ENCODE results near the gene PLEKHB1. TPM values are rescaled to one million over a fixed set of nuclear protein-coding genes. Genes with fewer than 3 reads are reported as not detected.

Gene PLEKHB1
- total and polyA plus RNA-seq, 9 donors, result 1.4 to 41.6 (median 8.3) TPM

- no peaks in the 10 kb centered on the region for H3K9me3 ChIP-seq
- TF ChIP-seq POLR2A (IDR thresholded peaks at IDR 0.05) (no peak), EP300 (IDR thresholded peaks at IDR 0.05) (no peak), CTCF (IDR thresholded peaks at IDR 0.05) (no peak)
- peaks cover 2% of the 10 kb centered on the region for H3K4me1 ChIP-seq (ENCODE audit: insufficient read depth)
- no peak for DNase-seq
- H3K27ac ChIP-seq, result no peak overlapping the region
- intact Hi-C loops (cut with DNase I), result no loop called here
- no peaks in the 10 kb centered on the region for H3K27me3 ChIP-seq
- no peak overlapping the region for H3K4me3 ChIP-seq
- no peaks in the 10 kb centered on the region for H3K36me3 ChIP-seq
- 62 to 73% (median 64%) methylated on average over 8 of the region's 8 CpGs for WGBS, 3 donors
Observed at GRCh38 chr11:73648571-73649046, 2.2 kb downstream of the PLEKHB1 start.

- DNase-seq, result no peak
- no peaks in the 10 kb centered on the region for H3K27me3 ChIP-seq
- intact Hi-C loops (cut with DNase I), result no loop called here
- H3K4me3 ChIP-seq, result no peak overlapping the region
- peaks cover 2% of the 10 kb centered on the region for H3K4me1 ChIP-seq (ENCODE audit: insufficient read depth)
- TF ChIP-seq POLR2A (IDR thresholded peaks at IDR 0.05), result no peak
- TF ChIP-seq CTCF (IDR thresholded peaks at IDR 0.05), result no peak
- no peak for TF ChIP-seq EP300 (IDR thresholded peaks at IDR 0.05)
- no peaks in the 10 kb centered on the region for H3K36me3 ChIP-seq
- no peak overlapping the region for H3K27ac ChIP-seq
- H3K9me3 ChIP-seq, result no peaks in the 10 kb centered on the region
- 64 to 74% (median 67%) methylated on average over 9 of the region's 9 CpGs for WGBS, 3 donors
Observed at GRCh38 chr11:73649206-73649605, 2.8 kb downstream of the PLEKHB1 start.

- no peak for DNase-seq
- H3K27me3 ChIP-seq, result no peaks in the 10 kb centered on the region
- no peak overlapping the region for H3K27ac ChIP-seq
- 91 to 93% (median 92%) methylated on average over 14 of the region's 14 CpGs for WGBS, 3 donors
- no peak overlapping the region for H3K4me3 ChIP-seq
- intact Hi-C loops (cut with DNase I), result no loop called here
- no peaks in the 10 kb centered on the region for H3K9me3 ChIP-seq
- TF ChIP-seq CTCF (IDR thresholded peaks at IDR 0.05) (no peak), EP300 (IDR thresholded peaks at IDR 0.05) (no peak)
- H3K4me1 ChIP-seq (ENCODE audit: insufficient read depth), result peaks cover 2% of the 10 kb centered on the region
- no peaks in the 10 kb centered on the region for H3K36me3 ChIP-seq
Observed at GRCh38 chr11:73650400-73650799, 4.0 kb downstream of the PLEKHB1 start.

- no peak overlapping the region for H3K4me3 ChIP-seq
- no peaks in the 10 kb centered on the region for H3K9me3 ChIP-seq
- TF ChIP-seq POLR2A (IDR thresholded peaks at IDR 0.05), result no peak
- TF ChIP-seq CTCF (IDR thresholded peaks at IDR 0.05), result no peak
- TF ChIP-seq EP300 (IDR thresholded peaks at IDR 0.05), result no peak
- intact Hi-C loops (cut with DNase I), result no loop called here
- no peaks in the 10 kb centered on the region for H3K36me3 ChIP-seq
- no peaks in the 10 kb centered on the region for H3K27me3 ChIP-seq
- H3K27ac ChIP-seq, result no peak overlapping the region
- no peaks in the 10 kb centered on the region for H3K4me1 ChIP-seq (ENCODE audit: insufficient read depth)
- 93 to 100% (median 95%) methylated on average over 5 of the region's 5 CpGs for WGBS, 3 donors
- DNase-seq, result no peak
Observed at GRCh38 chr11:73651252-73651651, 4.9 kb downstream of the PLEKHB1 start.

Measured in ovary (tissue), 9 donors.